ENCODE results near the gene PNPLA4. TPM values are rescaled to one million over a fixed set of nuclear protein-coding genes. Genes with fewer than 3 reads are reported as not detected.

The PNPLA4 gene
- polyA plus RNA-seq, 1 donor (not counting 4 experiments of a cell fraction or from before 2014, with no cell fraction given), result 39.6 TPM

GRCh38 chrX:7891928-7892327 is 35.3 kb downstream of the PNPLA4 start:
- TF ChIP-seq, protein P1, sequence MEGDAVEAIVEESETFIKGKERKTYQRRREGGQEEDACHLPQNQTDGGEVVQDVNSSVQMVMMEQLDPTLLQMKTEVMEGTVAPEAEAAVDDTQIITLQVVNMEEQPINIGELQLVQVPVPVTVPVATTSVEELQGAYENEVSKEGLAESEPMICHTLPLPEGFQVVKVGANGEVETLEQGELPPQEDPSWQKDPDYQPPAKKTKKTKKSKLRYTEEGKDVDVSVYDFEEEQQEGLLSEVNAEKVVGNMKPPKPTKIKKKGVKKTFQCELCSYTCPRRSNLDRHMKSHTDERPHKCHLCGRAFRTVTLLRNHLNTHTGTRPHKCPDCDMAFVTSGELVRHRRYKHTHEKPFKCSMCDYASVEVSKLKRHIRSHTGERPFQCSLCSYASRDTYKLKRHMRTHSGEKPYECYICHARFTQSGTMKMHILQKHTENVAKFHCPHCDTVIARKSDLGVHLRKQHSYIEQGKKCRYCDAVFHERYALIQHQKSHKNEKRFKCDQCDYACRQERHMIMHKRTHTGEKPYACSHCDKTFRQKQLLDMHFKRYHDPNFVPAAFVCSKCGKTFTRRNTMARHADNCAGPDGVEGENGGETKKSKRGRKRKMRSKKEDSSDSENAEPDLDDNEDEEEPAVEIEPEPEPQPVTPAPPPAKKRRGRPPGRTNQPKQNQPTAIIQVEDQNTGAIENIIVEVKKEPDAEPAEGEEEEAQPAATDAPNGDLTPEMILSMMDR (optimal IDR thresholded peaks at IDR 0.05 in 1 of 3, IDR thresholded peaks at IDR 0.05 in 1 of 3, conservative IDR thresholded peaks at IDR 0.05 in 1 of 3; ENCODE audit: extremely low read depth in 1 of 3, insufficient read depth in 2 of 3, low read length in 3 of 3), result no peak
- DNase-seq (ENCODE audit: low read depth, low spot score) (no peak), FAIRE-seq (no peak)
- no peak overlapping the region for H3K9ac ChIP-seq (ENCODE audit: control insufficient read depth, extremely low read depth, insufficient read depth, low read length)
- no peaks in the 10 kb centered on the region for H3K79me2 ChIP-seq (ENCODE audit: control insufficient read depth, insufficient read depth, low read length)
- H3K4me1 ChIP-seq (ENCODE audit: control insufficient read depth, extremely low read depth, insufficient read depth, low read length), result no peaks in the 10 kb centered on the region
- H3K36me3 ChIP-seq (ENCODE audit: control insufficient read depth in 2 of 2, extremely low read depth in 1 of 2, insufficient read depth in 2 of 2, low read length in 2 of 2), result peaks cover 0 to 2% of the 10 kb centered on the region in 2 experiments
- H2AFZ ChIP-seq (ENCODE audit: control insufficient read depth, low read length), result no peak overlapping the region
- H3K9me3 ChIP-seq (ENCODE audit: control insufficient read depth, low read depth, low read length), result no peaks in the 10 kb centered on the region
- no peaks in the 10 kb centered on the region for H3K27me3 ChIP-seq (ENCODE audit: control insufficient read depth, extremely low read depth, insufficient read depth, low read length)
- no peak overlapping the region for H3K27ac ChIP-seq (ENCODE audit: control insufficient read depth, insufficient read depth, low read length)
- H3K9me1 ChIP-seq (ENCODE audit: control insufficient read depth, extremely low read depth, insufficient read depth, low read length), result no peaks in the 10 kb centered on the region
- H3K4me2 ChIP-seq (ENCODE audit: control insufficient read depth, extremely low read depth, insufficient read depth, low read depth, low read length), result no peak overlapping the region
- dilution Hi-C loops (cut with MboI; ENCODE audit: extremely low pct_ligation_motif_present, low sequenced_read_pairs), result no loop called here
- H3K4me3 ChIP-seq (ENCODE audit: control insufficient read depth in 2 of 3, extremely low read depth in 1 of 3, insufficient read depth in 2 of 3, low read depth in 1 of 3, low read length in 3 of 3), result no peak overlapping the region
- no peaks in the 10 kb centered on the region for H4K20me1 ChIP-seq (ENCODE audit: control insufficient read depth, extremely low read depth, insufficient read depth, low read length)

DNA sequence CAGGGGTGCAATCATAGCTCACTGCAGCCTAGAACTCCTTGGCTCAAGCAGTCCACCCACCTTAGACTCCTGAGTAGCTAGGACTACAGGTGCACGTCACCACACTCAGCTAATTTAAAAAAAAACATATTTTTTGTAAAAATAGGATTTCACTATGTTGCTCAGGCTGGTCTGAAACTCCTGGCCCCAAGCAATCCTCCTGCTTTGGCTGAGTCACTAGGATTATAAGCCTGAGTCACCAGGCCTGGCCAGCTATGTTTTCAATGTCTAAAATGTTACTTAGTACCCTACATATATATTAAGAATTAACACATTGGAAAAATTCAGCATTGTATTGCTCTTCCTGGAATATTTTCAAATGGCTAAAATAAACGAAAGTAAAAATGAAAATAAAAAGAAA is 37.5 kb downstream of the PNPLA4 start:
- no peak overlapping the region for H3K4me3 ChIP-seq (ENCODE audit: control insufficient read depth in 2 of 3, extremely low read depth in 1 of 3, insufficient read depth in 2 of 3, low read depth in 1 of 3, low read length in 3 of 3)
- H3K9me1 ChIP-seq (ENCODE audit: control insufficient read depth, extremely low read depth, insufficient read depth, low read length), result no peaks in the 10 kb centered on the region
- H3K36me3 ChIP-seq (ENCODE audit: control insufficient read depth in 2 of 2, extremely low read depth in 1 of 2, insufficient read depth in 2 of 2, low read length in 2 of 2), result no peaks in the 10 kb centered on the region
- FAIRE-seq (no peak), DNase-seq (ENCODE audit: low read depth, low spot score) (no peak)
- H3K4me2 ChIP-seq (ENCODE audit: control insufficient read depth, extremely low read depth, insufficient read depth, low read depth, low read length), result no peak overlapping the region
- H3K9ac ChIP-seq (ENCODE audit: control insufficient read depth, extremely low read depth, insufficient read depth, low read length), result no peak overlapping the region
- H3K27ac ChIP-seq (ENCODE audit: control insufficient read depth, insufficient read depth, low read length), result no peak overlapping the region
- no peaks in the 10 kb centered on the region for H3K4me1 ChIP-seq (ENCODE audit: control insufficient read depth, extremely low read depth, insufficient read depth, low read length)
- H3K9me3 ChIP-seq (ENCODE audit: control insufficient read depth, low read depth, low read length), result no peaks in the 10 kb centered on the region
- no peaks in the 10 kb centered on the region for H3K27me3 ChIP-seq (ENCODE audit: control insufficient read depth, extremely low read depth, insufficient read depth, low read length)
- dilution Hi-C loops (cut with MboI; ENCODE audit: extremely low pct_ligation_motif_present, low sequenced_read_pairs), result no loop called here
- TF ChIP-seq, protein P1 (optimal IDR thresholded peaks at IDR 0.05 in 1 of 3, IDR thresholded peaks at IDR 0.05 in 1 of 3, conservative IDR thresholded peaks at IDR 0.05 in 1 of 3; ENCODE audit: extremely low read depth in 1 of 3, insufficient read depth in 2 of 3, low read length in 3 of 3), result no peak
- no peak for TF ChIP-seq EZH2 (IDR thresholded peaks at IDR 0.05; ENCODE audit: low read length)
- no peaks in the 10 kb centered on the region for H4K20me1 ChIP-seq (ENCODE audit: control insufficient read depth, extremely low read depth, insufficient read depth, low read length)
- no peaks in the 10 kb centered on the region for H3K79me2 ChIP-seq (ENCODE audit: control insufficient read depth, insufficient read depth, low read length)
- H2AFZ ChIP-seq (ENCODE audit: control insufficient read depth, low read length), result no peak overlapping the region
